ENCODE data around the gene CCL5. TPM values are rescaled to one million over a fixed set of nuclear protein-coding genes. Genes with fewer than 3 reads are reported as not detected.

The CCL5 gene
- total and polyA plus RNA-seq, 4 donors, result 3.2 to 15.3 (median 10.7) TPM

GRCh38 chr17:35825206-35825605 lies 55.0 kb downstream of the CCL5 start:
- ATAC-seq (ENCODE audit: insufficient read depth, low FRiP score), result no peak

More at GRCh38 chr17:35825206-35825605, 55.0 kb downstream of the CCL5 start:
- no peak for DNase-seq
- TF ChIP-seq, protein P1, sequence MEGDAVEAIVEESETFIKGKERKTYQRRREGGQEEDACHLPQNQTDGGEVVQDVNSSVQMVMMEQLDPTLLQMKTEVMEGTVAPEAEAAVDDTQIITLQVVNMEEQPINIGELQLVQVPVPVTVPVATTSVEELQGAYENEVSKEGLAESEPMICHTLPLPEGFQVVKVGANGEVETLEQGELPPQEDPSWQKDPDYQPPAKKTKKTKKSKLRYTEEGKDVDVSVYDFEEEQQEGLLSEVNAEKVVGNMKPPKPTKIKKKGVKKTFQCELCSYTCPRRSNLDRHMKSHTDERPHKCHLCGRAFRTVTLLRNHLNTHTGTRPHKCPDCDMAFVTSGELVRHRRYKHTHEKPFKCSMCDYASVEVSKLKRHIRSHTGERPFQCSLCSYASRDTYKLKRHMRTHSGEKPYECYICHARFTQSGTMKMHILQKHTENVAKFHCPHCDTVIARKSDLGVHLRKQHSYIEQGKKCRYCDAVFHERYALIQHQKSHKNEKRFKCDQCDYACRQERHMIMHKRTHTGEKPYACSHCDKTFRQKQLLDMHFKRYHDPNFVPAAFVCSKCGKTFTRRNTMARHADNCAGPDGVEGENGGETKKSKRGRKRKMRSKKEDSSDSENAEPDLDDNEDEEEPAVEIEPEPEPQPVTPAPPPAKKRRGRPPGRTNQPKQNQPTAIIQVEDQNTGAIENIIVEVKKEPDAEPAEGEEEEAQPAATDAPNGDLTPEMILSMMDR (IDR thresholded peaks at IDR 0.05; ENCODE audit: control extremely low read depth, extremely low read depth), result no peak
- H3K36me3 ChIP-seq (ENCODE audit: control insufficient read depth in 4 of 4, insufficient read depth in 4 of 4, low read length in 4 of 4), result peaks cover 8 to 40% (median 21%) of the 10 kb centered on the region in 4 donors
- no peak overlapping the region for H3K4me3 ChIP-seq
- no peak overlapping the region for H3K9ac ChIP-seq (ENCODE audit: insufficient read depth in 1 of 2, low read length in 2 of 2)
- no peaks in the 10 kb centered on the region for H3K4me1 ChIP-seq (ENCODE audit: control insufficient read depth in 5 of 5, insufficient read depth in 5 of 5, low read length in 5 of 5)
- H3K9me3 ChIP-seq (ENCODE audit: control insufficient read depth in 4 of 4, insufficient read depth in 3 of 4, low read length in 3 of 4), result no peaks in the 10 kb centered on the region
- H3K27me3 ChIP-seq (ENCODE audit: control insufficient read depth in 3 of 3, insufficient read depth in 3 of 3, low read length in 2 of 3), result no peaks in the 10 kb centered on the region
- WGBS, 2 donors, result 94 to 95% methylated on average over 1 of the region's 1 CpG
- no peak overlapping the region for H3K27ac ChIP-seq (ENCODE audit: low read depth in 1 of 2, low read length in 1 of 2)

Small RNA genes lying within 50 kb of the gene (small RNA-seq; reads per million reads assigned to genes)
- gene RF00100 (ENCODE audit: low replicate concordance), result 4,906 reads per million, percentile 100 among the genes with 10 or more reads in this experiment

Other genes with a start within 250 kb of the CCL5 start
- under 1 TPM in 1 of 2 donors, not detected in 1; 0.80 TPM for gene RASL10B, start 148.7 kb downstream of the CCL5 start, total RNA-seq
- under 1 TPM; 0.57 to 1.00 TPM for gene RASL10B, start 148.7 kb downstream of the CCL5 start, polyA plus RNA-seq
- 10 to 100 TPM in 1 of 2 donors, 1 to 10 TPM in 1; 4.6 to 11.5 TPM for gene GAS2L2, start 127.1 kb downstream of the CCL5 start, total RNA-seq
- 1 to 10 TPM; 1.6 to 3.3 TPM for gene GAS2L2, start 127.1 kb downstream of the CCL5 start, polyA plus RNA-seq
- gene C17orf50, start 119.5 kb downstream of the CCL5 start, total RNA-seq, result under 1 TPM in 1 of 2 donors, not detected in 1; 0.40 TPM
- under 1 TPM; 0.18 to 0.26 TPM for gene C17orf50, start 119.5 kb downstream of the CCL5 start, polyA plus RNA-seq
- 10 to 100 TPM; 30.5 to 54.5 TPM for gene MMP28, start 84.7 kb downstream of the CCL5 start, total RNA-seq
- 10 to 100 TPM; 34.2 to 72.6 TPM for gene MMP28, start 84.7 kb downstream of the CCL5 start, polyA plus RNA-seq
- 100 to 1,000 TPM; 134 to 138 TPM for gene TAF15, start 70.9 kb downstream of the CCL5 start, total RNA-seq
- gene TAF15, start 70.9 kb downstream of the CCL5 start, polyA plus RNA-seq, result 10 to 100 TPM; 88.5 to 94.1 TPM
- under 1 TPM in 1 of 2 donors, not detected in 1; 0.17 TPM for gene HEATR9, start 11.5 kb downstream of the CCL5 start, total RNA-seq
- under 1 TPM in 1 of 2 donors, not detected in 1; 0.05 TPM for gene HEATR9, start 11.5 kb downstream of the CCL5 start, polyA plus RNA-seq
- not detected for gene RDM1, start 50.4 kb upstream of the CCL5 start, total RNA-seq
- gene RDM1, start 50.4 kb upstream of the CCL5 start, polyA plus RNA-seq, result under 1 TPM; 0.10 to 0.26 TPM
- gene LYZL6, start 63.4 kb upstream of the CCL5 start, total RNA-seq, result not detected
- gene LYZL6, start 63.4 kb upstream of the CCL5 start, polyA plus RNA-seq, result not detected
- under 1 TPM in 1 of 2 donors, not detected in 1; 0.18 TPM for gene CCL16, start 101.1 kb upstream of the CCL5 start, total RNA-seq
- gene CCL16, start 101.1 kb upstream of the CCL5 start, polyA plus RNA-seq, result under 1 TPM; 0.14 to 0.20 TPM
- 10 to 100 TPM in 1 of 2 donors, 1 to 10 TPM in 1; 2.9 to 25.3 TPM for gene CCL14, start 106.4 kb upstream of the CCL5 start, total RNA-seq
- gene CCL14, start 106.4 kb upstream of the CCL5 start, polyA plus RNA-seq, result 10 to 100 TPM; 31.3 to 66.0 TPM
- 1 to 10 TPM; 1.3 to 1.4 TPM for gene CCL15, start 121.2 kb upstream of the CCL5 start, total RNA-seq
- 1 to 10 TPM in 1 of 2 donors, under 1 TPM in 1; 0.84 to 1.1 TPM for gene CCL15, start 121.2 kb upstream of the CCL5 start, polyA plus RNA-seq
- gene CCL23, start 137.6 kb upstream of the CCL5 start, total RNA-seq, result 1 to 10 TPM in 1 of 2 donors, not detected in 1; 5.1 TPM
- 10 to 100 TPM in 1 of 2 donors, 1 to 10 TPM in 1; 7.2 to 34.4 TPM for gene CCL23, start 137.6 kb upstream of the CCL5 start, polyA plus RNA-seq
- gene CCL18, start 183.9 kb upstream of the CCL5 start, total RNA-seq, result 10 to 100 TPM in 1 of 2 donors, 1 to 10 TPM in 1; 8.7 to 41.0 TPM
- gene CCL18, start 183.9 kb upstream of the CCL5 start, polyA plus RNA-seq, result 10 to 100 TPM; 76.1 to 89.9 TPM
- 10 to 100 TPM; 16.3 to 31.6 TPM for gene CCL3, start 209.8 kb upstream of the CCL5 start, total RNA-seq
- gene CCL3, start 209.8 kb upstream of the CCL5 start, polyA plus RNA-seq, result 100 to 1,000 TPM in 1 of 2 donors, 1 to 10 TPM in 1; 7.8 to 526 TPM
- 10 to 100 TPM; 15.1 to 27.0 TPM for gene CCL4, start 223.5 kb upstream of the CCL5 start, total RNA-seq
- gene CCL4, start 223.5 kb upstream of the CCL5 start, polyA plus RNA-seq, result 100 to 1,000 TPM in 1 of 2 donors, 1 to 10 TPM in 1; 8.3 to 502 TPM

Measured in lung (tissue), 13 donors.